GM12875 (cell line): ENCODE data around the gene KHSRP.

ENCODE experiments used
- H3K4me3 ChIP-seq: one replicate; pipeline ENCODE4 v1.5.1; 2011; ENCODE audit warnings: low read depth, low read length, control low read depth
- CTCF ChIP-seq: IDR thresholded peaks from 2 replicates; pipeline ENCODE4 v1.5.1; 2011; ENCODE audit warnings: low read depth, mild to moderate bottlenecking, control low read depth, inconsistent platforms, low read length, moderate library complexity, borderline replicate concordance; ENCODE audit not compliant: insufficient read depth

KHSRP gene

GRCh38 chr19:6451583-6452222 is 27.1 kb upstream of the KHSRP start:
- TF ChIP-seq CTCF: no peak
- H3K4me3 ChIP-seq: no peak overlapping the region

- no peak overlapping the region for H3K4me3 ChIP-seq
- TF ChIP-seq CTCF: no peak
Measured at GRCh38 chr19:6450166-6450565, 25.6 kb upstream of the KHSRP start.

- TF ChIP-seq CTCF: no peak
- H3K4me3 ChIP-seq: no peak overlapping the region
Measured at GRCh38 chr19:6448045-6448444, 23.4 kb upstream of the KHSRP start.

GRCh38 chr19:6446452-6446851 is 21.8 kb upstream of the KHSRP start:
- no peak for TF ChIP-seq CTCF
- H3K4me3 ChIP-seq: no peak overlapping the region

- TF ChIP-seq CTCF: no peak
- H3K4me3 ChIP-seq: no peak overlapping the region
Measured at GRCh38 chr19:6443986-6444385, 19.4 kb upstream of the KHSRP start.

- TF ChIP-seq CTCF: no peak
- H3K4me3 ChIP-seq: no peak overlapping the region
Measured at GRCh38 chr19:6442087-6442688, 17.6 kb upstream of the KHSRP start.

GRCh38 chr19:6440905-6441304 is 16.3 kb upstream of the KHSRP start:
- H3K4me3 ChIP-seq: no peak overlapping the region
- TF ChIP-seq CTCF: no peak
